Ectodermal cell (in vitro differentiated cells): ENCODE measurements around the gene TSHZ2.

Source experiments
- H3K27ac ChIP-seq: 2 replicates; pipeline ENCODE4 v1.7.0; 2013; ENCODE audit warnings: mild to moderate bottlenecking, low read depth, low read length; ENCODE audit not compliant: insufficient read depth, poor library complexity, severe bottlenecking
- H3K27me3 ChIP-seq: 2 replicates; pipeline ENCODE4 v1.7.0; 2013; ENCODE audit warnings: mild to moderate bottlenecking, low read length; ENCODE audit not compliant: insufficient read depth, control insufficient read depth, poor library complexity, severe bottlenecking
- H3K36me3 ChIP-seq: one replicate; pipeline ENCODE4 v1.7.0; 2013; ENCODE audit warnings: low read length; ENCODE audit not compliant: control insufficient read depth, insufficient read depth
- H3K4me1 ChIP-seq: one replicate; pipeline ENCODE4 v1.7.0; 2013; ENCODE audit warnings: low read length; ENCODE audit not compliant: control insufficient read depth, insufficient read depth
- H3K4me3 ChIP-seq: 2 replicates; pipeline ENCODE4 v1.7.0; 2013; ENCODE audit warnings: low read depth, low read length, control low read depth; ENCODE audit not compliant: insufficient read depth
- H3K9me3 ChIP-seq: 2 replicates; pipeline ENCODE4 v1.7.0; 2013; ENCODE audit warnings: mild to moderate bottlenecking, low read length, moderate library complexity; ENCODE audit not compliant: control insufficient read depth
- WGBS, 2 experiments: methylation state at CpG; one replicate each; pipeline ENCODE4 v1.1.7; 2013; ENCODE audit warnings: missing lambda C conversion rate in 2 of 2; 5-methylcytosine and 5-hydroxymethylcytosine counted together

The TSHZ2 gene

DNA sequence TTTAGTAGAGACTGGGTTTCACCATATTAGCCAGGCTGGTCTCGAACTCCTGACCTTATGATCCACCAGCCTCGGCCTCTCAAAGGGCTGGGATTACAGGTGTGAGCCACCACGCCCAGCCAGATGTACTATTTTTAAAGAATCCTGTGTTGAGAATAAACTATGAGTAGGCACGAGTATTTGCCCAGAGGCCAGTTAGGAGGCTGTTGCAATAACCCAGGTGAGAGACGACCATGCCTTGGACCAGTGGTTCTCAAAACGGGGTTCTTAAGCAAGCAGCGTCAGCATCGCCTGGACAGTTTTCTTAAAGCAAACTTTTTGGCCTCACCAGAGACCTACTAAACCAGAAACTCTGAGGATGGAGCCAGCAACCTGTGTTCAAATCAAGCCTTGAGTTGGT, 362.7 kb downstream of the TSHZ2 start:
- Histone ChIP-seq H3K36me3 (no peaks in the 10 kb centered on the region), H3K27ac (no peak overlapping the region), H3K9me3 (no peaks in the 10 kb centered on the region), H3K27me3 (no peaks in the 10 kb centered on the region), H3K4me1 (no peaks in the 10 kb centered on the region), H3K4me3 (no peak overlapping the region)
- WGBS, 2 experiments, result 96% methylated on average over 8 of the region's 8 CpGs

DNA sequence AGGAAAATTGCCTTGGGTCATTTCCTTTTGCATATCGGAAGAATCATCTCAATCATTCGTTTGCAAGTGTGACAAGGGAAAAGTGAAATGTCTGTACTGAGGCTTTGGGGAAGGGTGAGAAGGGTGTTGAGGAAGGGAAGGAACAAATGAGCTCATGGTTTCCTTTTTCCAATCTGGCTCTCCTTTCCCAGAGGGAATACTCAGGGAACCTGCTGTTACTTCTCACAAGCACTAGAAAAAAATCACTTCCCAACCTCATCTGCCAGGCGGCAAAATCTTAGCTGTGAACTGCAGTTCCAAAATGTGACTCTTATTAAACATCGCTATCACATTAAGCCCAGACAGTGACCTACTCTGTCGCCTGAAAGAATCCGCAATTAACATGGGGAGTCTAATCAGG, 363.4 kb downstream of the TSHZ2 start:
- no peak overlapping the region for H3K27ac ChIP-seq
- no peaks in the 10 kb centered on the region for H3K36me3 ChIP-seq
- H3K4me3 ChIP-seq, result no peak overlapping the region
- no peaks in the 10 kb centered on the region for H3K9me3 ChIP-seq
- no peaks in the 10 kb centered on the region for H3K27me3 ChIP-seq
- H3K4me1 ChIP-seq, result no peaks in the 10 kb centered on the region
- WGBS, 2 experiments, result 90 to 95% methylated on average over 6 of the region's 6 CpGs

DNA sequence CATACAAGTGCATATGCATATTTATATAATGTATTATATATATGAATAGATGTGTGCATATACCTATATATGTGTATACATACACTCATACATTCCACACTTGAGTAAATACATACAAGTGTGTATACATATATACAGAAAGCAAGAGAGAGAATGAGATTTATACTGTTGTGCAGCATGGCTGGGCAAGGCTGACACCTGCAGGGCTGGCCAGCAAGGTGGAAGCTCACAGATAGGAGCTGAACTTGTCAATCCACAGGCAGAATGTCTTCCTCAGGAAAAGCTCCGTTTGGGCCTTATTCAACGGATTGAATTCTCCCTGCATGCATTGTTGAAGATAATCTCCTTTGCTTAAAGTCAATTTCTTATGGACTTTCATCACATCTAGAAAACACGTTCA, 364.7 kb downstream of the TSHZ2 start:
- Histone ChIP-seq H3K4me1 (no peaks in the 10 kb centered on the region), H3K9me3 (no peaks in the 10 kb centered on the region), H3K36me3 (no peaks in the 10 kb centered on the region), H3K27ac (no peak overlapping the region), H3K27me3 (no peaks in the 10 kb centered on the region), H3K4me3 (no peak overlapping the region)
- 88 to 94% methylated on average over 3 of the region's 3 CpGs for WGBS, 2 experiments

DNA sequence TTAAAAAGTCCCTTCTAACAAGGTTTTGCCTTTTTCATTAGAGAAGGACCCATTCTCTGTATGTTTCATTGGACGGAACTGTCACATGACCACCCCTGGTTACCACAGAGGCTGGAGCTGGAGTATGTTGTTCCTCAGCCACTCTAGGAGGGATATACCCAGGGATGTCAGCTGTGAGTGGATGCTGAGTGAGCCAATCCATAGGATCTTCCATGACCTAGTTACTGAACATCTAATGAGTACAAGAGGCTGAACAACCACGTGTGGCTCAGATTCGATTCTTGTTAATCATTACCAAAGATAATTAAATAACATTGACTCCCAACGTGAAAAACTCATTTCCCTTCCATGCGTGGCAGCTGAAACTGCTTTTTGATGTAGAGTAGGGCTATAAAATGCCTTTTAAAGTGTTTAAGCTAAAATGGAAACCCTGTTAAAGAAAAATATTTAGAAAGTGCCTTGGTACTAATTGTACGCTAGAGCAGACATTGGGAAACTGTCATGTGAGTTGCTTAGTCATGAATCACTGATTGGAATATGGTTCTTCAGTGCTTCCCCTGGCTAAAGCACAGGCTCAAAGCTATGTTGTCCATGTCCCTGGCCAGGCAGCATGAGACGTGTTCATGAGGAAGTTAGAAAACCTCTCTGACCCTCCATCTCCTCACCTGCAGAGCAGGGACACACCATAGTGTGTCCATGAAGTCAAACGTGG, 365.4 kb downstream of the TSHZ2 start:
- no peak overlapping the region for H3K4me3 ChIP-seq
- H3K27ac ChIP-seq, result no peak overlapping the region
- no peaks in the 10 kb centered on the region for H3K4me1 ChIP-seq
- 89% methylated on average over 8 of the region's 8 CpGs for WGBS, 2 experiments
- no peaks in the 10 kb centered on the region for H3K9me3 ChIP-seq
- H3K27me3 ChIP-seq, result no peaks in the 10 kb centered on the region
- no peaks in the 10 kb centered on the region for H3K36me3 ChIP-seq

DNA sequence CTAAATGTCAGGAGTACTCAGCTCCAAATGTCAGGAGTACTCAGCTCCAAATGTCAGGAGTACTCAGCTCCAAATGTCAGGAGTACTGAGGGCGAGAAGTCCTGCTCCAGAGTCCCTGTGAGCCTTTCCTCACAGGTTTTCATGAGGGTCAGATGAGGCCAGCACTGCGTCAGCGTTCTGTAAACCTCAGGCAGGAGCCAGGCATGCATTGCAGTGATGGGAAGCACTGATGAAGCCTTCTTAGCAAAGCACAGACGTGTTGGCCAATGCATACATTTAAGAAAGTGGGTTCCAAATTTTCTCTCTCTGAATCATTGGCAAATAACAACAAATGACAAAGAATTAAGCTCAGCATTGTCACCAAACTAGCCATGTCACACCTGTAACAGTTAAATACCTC, 366.6 kb downstream of the TSHZ2 start:
- 93% methylated on average over 4 of the region's 4 CpGs for WGBS, 2 experiments
- H3K9me3 ChIP-seq, result no peaks in the 10 kb centered on the region

DNA sequence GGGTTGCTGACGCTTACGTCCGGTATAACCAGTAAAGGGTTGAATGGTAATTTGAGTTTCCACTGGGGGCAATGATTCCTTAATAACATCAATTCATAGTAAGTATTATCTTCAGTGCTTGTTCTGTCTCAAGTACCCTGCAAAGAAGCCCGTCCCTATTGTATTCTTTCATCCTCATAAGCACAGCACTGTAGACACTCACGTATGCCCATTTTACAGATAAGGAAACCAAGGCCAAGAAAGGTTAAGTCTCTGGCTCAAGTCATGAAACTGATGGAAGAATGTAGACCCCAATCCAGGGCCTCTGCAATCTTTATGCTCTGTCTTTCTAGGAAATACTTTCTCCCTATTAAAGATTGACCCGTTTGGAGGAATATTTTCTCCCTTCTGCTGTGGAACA, 370.3 kb downstream of the TSHZ2 start:
- 79 to 81% methylated on average over 3 of the region's 6 CpGs for WGBS, 2 experiments
- H3K9me3 ChIP-seq, result no peaks in the 10 kb centered on the region
- H3K4me1 ChIP-seq, result peaks cover 9% of the 10 kb centered on the region
- no peaks in the 10 kb centered on the region for H3K36me3 ChIP-seq
- no peak overlapping the region for H3K4me3 ChIP-seq
- H3K27me3 ChIP-seq, result no peaks in the 10 kb centered on the region
- H3K27ac ChIP-seq, result no peak overlapping the region

More for the DNA sequence above, 366.6 kb downstream of the TSHZ2 start:
- Histone ChIP-seq H3K36me3 (no peaks in the 10 kb centered on the region), H3K4me1 (no peaks in the 10 kb centered on the region), H3K27me3 (no peaks in the 10 kb centered on the region), H3K4me3 (no peak overlapping the region), H3K27ac (no peak overlapping the region)

DNA sequence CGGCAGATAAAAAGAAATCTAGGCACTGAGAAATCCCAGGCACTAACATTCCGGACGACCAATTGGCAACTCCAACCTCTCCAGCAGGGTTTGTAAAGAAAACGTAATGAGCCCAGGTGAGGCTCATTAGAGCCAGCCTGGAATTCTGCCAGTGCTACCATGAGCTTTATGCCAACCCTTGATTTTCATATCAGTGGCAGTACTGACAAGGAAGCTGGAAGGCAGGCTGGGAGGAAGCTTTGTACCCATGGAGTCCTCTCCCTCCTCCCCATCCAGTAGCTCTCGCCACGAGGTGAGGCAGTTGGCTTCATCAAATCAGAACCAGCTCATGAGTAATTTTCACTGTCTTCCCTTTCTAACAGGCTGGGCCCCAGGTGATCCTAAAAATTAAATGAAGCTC, 371.3 kb downstream of the TSHZ2 start:
- no peaks in the 10 kb centered on the region for H3K9me3 ChIP-seq
- no peak overlapping the region for H3K27ac ChIP-seq
- H3K4me3 ChIP-seq, result no peak overlapping the region
- no peaks in the 10 kb centered on the region for H3K27me3 ChIP-seq
- no peaks in the 10 kb centered on the region for H3K36me3 ChIP-seq
- peaks cover 9% of the 10 kb centered on the region for H3K4me1 ChIP-seq
- WGBS, 2 experiments, result 93 to 94% methylated on average over 6 of the region's 6 CpGs

DNA sequence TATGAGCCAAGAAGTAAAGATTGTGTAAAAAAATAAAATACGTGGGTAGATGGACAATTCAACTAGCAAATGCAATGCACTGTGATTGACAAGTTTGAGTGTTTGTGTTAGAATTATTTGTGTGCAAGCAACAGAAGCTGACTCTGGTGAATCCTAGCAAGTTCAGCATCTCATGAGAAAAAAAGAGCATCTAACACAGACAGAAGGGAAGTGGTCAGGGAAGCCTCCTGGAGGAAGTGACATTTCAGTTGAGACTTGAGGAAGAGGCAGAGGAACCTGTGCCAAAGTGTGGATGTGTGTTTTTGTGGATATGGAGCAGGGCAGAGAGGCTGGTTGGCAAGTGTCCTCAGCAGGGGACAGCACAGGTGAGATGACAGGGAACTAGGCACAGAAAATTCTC, 372.7 kb downstream of the TSHZ2 start:
- Histone ChIP-seq H3K36me3 (no peaks in the 10 kb centered on the region), H3K27me3 (no peaks in the 10 kb centered on the region), H3K4me3 (no peak overlapping the region), H3K27ac (no peak overlapping the region), H3K9me3 (no peaks in the 10 kb centered on the region), H3K4me1 (peaks cover 9% of the 10 kb centered on the region)
- WGBS, 2 experiments, result 90 to 97% methylated on average over 1 of the region's 1 CpG

DNA sequence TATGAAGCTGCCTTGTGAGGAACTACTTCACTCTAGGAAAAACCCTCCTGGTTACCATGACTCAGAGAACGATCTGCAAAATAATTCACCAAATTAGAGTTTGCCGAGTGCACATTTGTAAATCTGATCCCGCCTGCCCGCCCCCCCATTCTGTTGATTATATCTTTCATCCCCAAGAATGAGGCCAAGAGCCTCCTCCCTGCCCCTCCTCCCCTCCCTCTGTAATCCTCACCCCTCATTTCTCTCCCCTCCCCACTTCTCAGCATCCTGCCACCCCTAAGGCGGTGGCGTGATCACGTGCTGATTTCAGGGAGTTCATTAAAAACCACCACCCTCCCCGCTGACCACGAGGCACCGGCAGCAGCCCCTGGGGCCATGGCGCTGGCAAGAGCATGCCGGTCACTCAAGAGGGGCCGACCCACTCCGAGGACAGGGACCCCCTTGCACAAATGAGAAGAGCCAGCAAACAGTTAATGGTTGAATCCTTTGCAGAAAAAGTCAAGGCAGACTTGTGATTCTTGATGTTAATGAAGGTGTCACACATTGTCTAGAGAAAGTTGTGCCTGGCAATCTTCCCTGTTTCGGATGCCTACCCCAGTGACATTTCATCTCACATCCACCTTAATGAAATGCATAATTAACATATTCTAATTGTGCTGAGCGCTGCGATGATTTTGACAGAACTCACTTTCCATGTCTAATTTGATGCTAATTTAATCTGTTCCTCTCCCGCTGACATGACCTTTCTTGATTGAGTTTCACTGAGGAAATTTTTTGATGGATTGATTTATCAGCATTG, 373.6 kb downstream of the TSHZ2 start:
- Histone ChIP-seq H3K4me3 (no peak overlapping the region), H3K4me1 (peaks cover 9% of the 10 kb centered on the region), H3K9me3 (no peaks in the 10 kb centered on the region), H3K27me3 (no peaks in the 10 kb centered on the region), H3K27ac (no peak overlapping the region), H3K36me3 (no peaks in the 10 kb centered on the region)
- 93 to 94% methylated on average over 18 of the region's 18 CpGs for whole genome bisulfite sequencing, 2 experiments

DNA sequence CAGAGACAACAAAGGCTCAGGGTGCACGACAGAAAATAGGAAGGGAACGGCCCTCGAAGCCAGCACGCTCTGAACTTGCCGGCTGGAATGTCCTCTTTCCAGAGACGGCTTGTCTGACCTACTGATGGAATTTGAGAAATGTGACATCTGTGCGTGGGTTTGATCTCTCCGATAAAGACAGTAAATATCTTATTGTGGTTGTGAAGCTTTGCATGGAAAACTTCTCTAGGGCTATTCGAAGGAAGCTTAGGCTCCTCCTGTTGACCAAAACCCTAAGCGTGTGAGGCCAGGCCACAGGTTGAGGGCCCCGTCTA, 374.1 kb downstream of the TSHZ2 start:
- 89 to 91% methylated on average over 11 of the region's 11 CpGs for WGBS, 2 experiments
- Histone ChIP-seq H3K27ac (no peak overlapping the region), H3K4me1 (peaks cover 9% of the 10 kb centered on the region), H3K9me3 (no peaks in the 10 kb centered on the region), H3K36me3 (no peaks in the 10 kb centered on the region), H3K4me3 (no peak overlapping the region), H3K27me3 (no peaks in the 10 kb centered on the region)
